Keratinocyte (primary cell): Measurements from ENCODE around the gene HEXIM1. TPM values are rescaled to one million over a fixed set of nuclear protein-coding genes. Genes with fewer than 3 reads are reported as not detected.

Source experiments
- DNase-seq: peaks from one replicate; pipeline ENCODE4 v3.0.0-alpha.2; 2011; ENCODE audit warnings: low read depth, missing footprints, low spot score
- FAIRE-seq: peaks from 2 replicates; lab custom pipeline; 2011; peaks lifted over from hg19 to GRCh38; lab: Jason Lieb, UNC
- H2AFZ ChIP-seq: 2 replicates; pipeline ENCODE4 v1.6.0; 2012; ENCODE audit warnings: low read length, control low read depth, inconsistent platforms; ENCODE audit not compliant: control insufficient read depth
- H3K27ac ChIP-seq: 2 replicates; pipeline ENCODE4 v1.5.1; 2011; ENCODE audit warnings: low read length; ENCODE audit not compliant: control insufficient read depth, insufficient read depth
- H3K27me3 ChIP-seq: 3 replicates; pipeline ENCODE4 v1.6.0; 2011; ENCODE audit warnings: low read length; ENCODE audit not compliant: control insufficient read depth, insufficient read depth; ENCODE audit errors: extremely low read depth
- H3K36me3 ChIP-seq, 2 experiments: 2 replicates in 1 of 2; 3 replicates in 1 of 2; pipeline ENCODE4 v1.5.1; 2011; ENCODE audit warnings: low read length in 2 of 2, mild to moderate bottlenecking in 1 of 2; ENCODE audit not compliant: control insufficient read depth in 2 of 2, insufficient read depth in 2 of 2; ENCODE audit errors: extremely low read depth in 1 of 2
- H3K4me1 ChIP-seq: 3 replicates; pipeline ENCODE4 v1.5.1; 2011; ENCODE audit warnings: low read length; ENCODE audit not compliant: control insufficient read depth, insufficient read depth; ENCODE audit errors: extremely low read depth
- H3K4me2 ChIP-seq: 3 replicates; pipeline ENCODE4 v1.6.0; 2011; ENCODE audit warnings: low read depth, low read length; ENCODE audit not compliant: control insufficient read depth, insufficient read depth; ENCODE audit errors: extremely low read depth
- H3K4me3 ChIP-seq, 3 experiments: fragments of 200-600 bp in 1 of 3; sonication (generic) in 1 of 3; 2 replicates in 2 of 3; 3 replicates in 1 of 3; pipeline ENCODE4 v1.5.1; 2011 to 2016; ENCODE audit warnings: low read length in 3 of 3, mild to moderate bottlenecking in 3 of 3, control low read depth in 2 of 3, inconsistent platforms in 1 of 3, low read depth in 1 of 3, mixed read lengths in 1 of 3, mixed run types in 1 of 3, moderate library complexity in 1 of 3; ENCODE audit not compliant: control insufficient read depth in 2 of 3, insufficient read depth in 2 of 3; ENCODE audit errors: extremely low read depth in 1 of 3
- H3K79me2 ChIP-seq: 2 replicates; pipeline ENCODE4 v1.6.0; 2012; ENCODE audit warnings: low read length; ENCODE audit not compliant: control insufficient read depth, insufficient read depth
- H3K9ac ChIP-seq: 3 replicates; pipeline ENCODE4 v1.6.0; 2011; ENCODE audit warnings: low read length; ENCODE audit not compliant: control insufficient read depth, insufficient read depth; ENCODE audit errors: extremely low read depth
- H3K9me1 ChIP-seq: 3 replicates; pipeline ENCODE4 v1.6.0; 2011; ENCODE audit warnings: low read length; ENCODE audit not compliant: control insufficient read depth, insufficient read depth; ENCODE audit errors: extremely low read depth
- H3K9me3 ChIP-seq: 2 replicates; pipeline ENCODE4 v1.5.1; 2012; ENCODE audit warnings: low read depth, low read length; ENCODE audit not compliant: control insufficient read depth
- H4K20me1 ChIP-seq: 3 replicates; pipeline ENCODE4 v1.6.0; 2011; ENCODE audit warnings: low read length; ENCODE audit not compliant: control insufficient read depth, insufficient read depth; ENCODE audit errors: extremely low read depth
- CTCF ChIP-seq, 3 experiments: IDR thresholded peaks in 1 of 3; conservative IDR thresholded peaks in 1 of 3; optimal IDR thresholded peaks in 1 of 3; 2 replicates in 2 of 3; 3 replicates in 1 of 3; pipeline versions ENCODE3 to v1.5.1; 2011; ENCODE audit warnings: low read length in 3 of 3, mild to moderate bottlenecking in 3 of 3, moderate library complexity in 2 of 3, control low read depth in 1 of 3, inconsistent platforms in 1 of 3; ENCODE audit not compliant: insufficient read depth in 2 of 3; ENCODE audit errors: extremely low read depth in 1 of 3
- EZH2 ChIP-seq: IDR thresholded peaks from one replicate; pipeline ENCODE4 v1.6.1; 2012; ENCODE audit warnings: inconsistent platforms, mild to moderate bottlenecking, low read length, moderate library complexity
- dilution Hi-C: fragments of 300-500 bp; cut with MboI; formaldehyde crosslinking; loops from one replicate; pipeline ENCODE4 v1.7.0; 2020; ENCODE audit warnings: low sequenced_read_pairs; ENCODE audit not compliant: extremely low pct_ligation_motif_present
- polyA plus RNA-seq, 5 experiments: library from polyadenylated mRNA; depleted of rRNA in 3 of 5; stranded (reverse) in 3 of 5; stranded (forward) in 1 of 5; unstranded in 1 of 5; fragments of >200 nt; gene quantifications; 1 replicate in 1 of 5; 2 replicates in 3 of 5; 3 replicates in 1 of 5; pipeline versions ENCODE4 v1.2.1 to v1.2.3, GENCODE V29; 2011 to 2012; ENCODE audit warnings: missing spikeins in 2 of 5, low read depth in 1 of 5, low replicate concordance in 1 of 5

HEXIM1 gene
- polyA plus RNA-seq, 1 donor (not counting 4 experiments of a cell fraction or from before 2014, with no cell fraction given), result 19.9 TPM

GRCh38 chr17:45175759-45176115 lies 27.5 kb downstream of the HEXIM1 start:
- dilution Hi-C loops, result no loop called here
- H4K20me1 ChIP-seq, result no peaks in the 10 kb centered on the region
- H3K9me1 ChIP-seq, result no peaks in the 10 kb centered on the region
- no peaks in the 10 kb centered on the region for H3K79me2 ChIP-seq
- H3K9me3 ChIP-seq, result no peaks in the 10 kb centered on the region
- peak overlapping the region; percentile 67 for H2AFZ ChIP-seq
- H3K27ac ChIP-seq, result peak overlapping the region; percentile 60
- peaks cover 42% of the 10 kb centered on the region for H3K4me1 ChIP-seq
- FAIRE-seq, result no peak
- H3K36me3 ChIP-seq, result no peaks in the 10 kb centered on the region
- peak overlapping the region; percentile 40 for H3K9ac ChIP-seq
- no peak for DNase-seq
- no peak for TF ChIP-seq CTCF (optimal IDR thresholded peaks at IDR 0.05 in 1 of 3, IDR thresholded peaks at IDR 0.05 in 1 of 3, conservative IDR thresholded peaks at IDR 0.05 in 1 of 3; ENCODE audit: extremely low read depth in 1 of 3, insufficient read depth in 2 of 3, low read length in 3 of 3)
- no peak for TF ChIP-seq EZH2
- peak overlapping the region; percentile 53 for H3K4me2 ChIP-seq
- no peaks in the 10 kb centered on the region for H3K27me3 ChIP-seq
- no peak overlapping the region for H3K4me3 ChIP-seq

- no peak for TF ChIP-seq CTCF (optimal IDR thresholded peaks at IDR 0.05 in 1 of 3, IDR thresholded peaks at IDR 0.05 in 1 of 3, conservative IDR thresholded peaks at IDR 0.05 in 1 of 3; ENCODE audit: extremely low read depth in 1 of 3, insufficient read depth in 2 of 3, low read length in 3 of 3)
- TF ChIP-seq EZH2, result no peak
- no peak overlapping the region for H3K4me3 ChIP-seq
- H3K9me3 ChIP-seq, result no peaks in the 10 kb centered on the region
- H3K9me1 ChIP-seq, result no peaks in the 10 kb centered on the region
- no peaks in the 10 kb centered on the region for H3K36me3 ChIP-seq
- no peaks in the 10 kb centered on the region for H3K27me3 ChIP-seq
- FAIRE-seq (no peak), DNase-seq (no peak)
- dilution Hi-C loops, result no loop called here
- no peak overlapping the region for H3K27ac ChIP-seq
- no peaks in the 10 kb centered on the region for H4K20me1 ChIP-seq
- H2AFZ ChIP-seq, result no peak overlapping the region
- no peak overlapping the region for H3K4me2 ChIP-seq
- no peak overlapping the region for H3K9ac ChIP-seq
- no peaks in the 10 kb centered on the region for H3K79me2 ChIP-seq
- peaks cover 26% of the 10 kb centered on the region for H3K4me1 ChIP-seq
Observed at GRCh38 chr17:45177563-45177962, 29.3 kb downstream of the HEXIM1 start.
